ENCODE data around the gene SFT2D2.

Gene SFT2D2

DNA sequence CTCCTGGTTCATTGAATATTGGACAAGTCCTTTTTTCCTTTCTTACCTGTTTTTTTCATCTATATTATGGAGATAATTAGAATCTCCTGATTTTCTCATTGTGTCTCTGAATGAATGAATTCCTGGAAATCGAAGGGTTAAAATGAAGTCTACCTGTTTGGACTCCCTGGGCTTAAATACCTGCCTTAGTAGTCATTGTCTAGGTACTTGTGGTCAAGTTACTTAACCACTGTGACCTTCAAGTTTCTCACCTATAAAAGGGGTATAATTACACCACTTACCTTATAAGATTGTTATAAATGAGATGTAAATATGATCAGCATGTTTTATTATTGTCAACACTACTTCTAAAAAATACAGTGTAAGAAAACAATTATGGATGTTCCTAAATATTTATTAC lies 45.8 kb downstream of the SFT2D2 start:
- DNase-seq: no peak

DNA sequence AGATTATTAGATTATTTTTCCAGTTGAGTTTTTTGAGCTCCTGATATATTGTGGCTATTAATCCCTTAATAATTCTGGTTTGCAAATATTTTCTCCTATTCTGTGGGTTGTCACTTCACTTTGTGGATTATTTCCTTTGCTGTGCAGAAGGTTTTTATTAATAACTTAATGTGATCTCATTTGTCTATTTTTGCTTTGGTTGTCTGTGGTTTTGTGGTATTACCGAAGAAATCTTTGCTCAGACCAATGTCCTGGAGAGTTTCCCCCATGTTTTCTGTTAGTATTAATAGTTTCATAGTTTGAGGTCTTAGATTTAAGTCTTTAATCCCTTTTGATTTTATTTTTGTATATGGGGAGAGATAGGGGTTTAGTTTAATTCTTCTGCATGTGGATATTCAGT lies 47.8 kb downstream of the SFT2D2 start:
- no peak for DNase-seq

DNA sequence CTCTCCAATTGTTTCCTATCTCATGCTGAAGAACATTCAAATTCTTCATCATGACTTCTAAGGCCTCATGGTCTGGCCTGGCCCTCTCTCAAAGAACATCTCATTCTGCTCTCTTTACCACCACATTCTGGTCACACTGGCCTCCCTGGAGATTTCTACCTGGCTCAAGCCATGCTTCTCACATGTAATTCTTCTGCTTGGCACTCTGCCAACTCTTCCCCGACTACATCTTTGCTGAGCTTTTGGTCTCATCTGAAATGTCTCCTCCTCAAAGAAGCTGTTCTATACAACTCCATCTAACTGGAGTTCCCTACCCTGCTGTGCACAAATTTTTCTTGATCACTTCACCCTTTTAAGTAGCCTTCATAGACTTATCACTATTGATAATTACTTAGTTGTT lies 53.4 kb downstream of the SFT2D2 start:
- DNase-seq: no peak

DNA sequence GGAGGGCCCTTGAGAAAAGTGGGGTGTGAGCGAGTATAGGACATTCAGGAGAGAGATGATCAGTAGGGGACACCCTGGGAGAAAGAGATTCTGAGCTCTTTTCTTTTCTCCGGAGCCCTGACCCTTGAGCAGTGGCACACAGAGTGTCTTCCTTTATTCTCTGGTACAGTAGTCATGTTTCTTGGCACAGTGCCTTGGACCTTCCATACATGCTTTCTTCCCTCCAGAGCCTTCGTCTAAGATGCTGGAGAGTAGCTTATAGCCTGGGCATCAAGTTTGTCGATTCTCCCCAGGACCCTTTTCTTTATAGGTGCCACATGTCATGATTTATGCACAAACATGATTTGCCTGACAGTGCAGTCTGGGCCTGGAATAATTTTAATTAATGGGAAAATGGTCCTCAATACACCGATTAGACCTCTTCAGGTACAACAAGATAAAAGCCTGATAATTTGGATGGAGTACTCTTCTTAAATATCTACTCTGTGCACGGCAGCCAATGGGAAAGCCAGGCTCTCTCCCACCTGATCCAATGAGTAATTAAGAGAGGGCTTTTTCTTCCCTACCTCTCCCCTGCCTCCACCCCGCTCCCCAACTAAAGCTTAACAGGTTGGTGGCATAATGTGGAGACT lies 54.6 kb downstream of the SFT2D2 start, which contains the start of gene TBX19:
Gene TBX19 (plus strand): TSS at position 582 of the 632 bp plus-strand sequence. CDS start 214 bp downstream, outside the sequence.
- no peak for DNase-seq

DNA sequence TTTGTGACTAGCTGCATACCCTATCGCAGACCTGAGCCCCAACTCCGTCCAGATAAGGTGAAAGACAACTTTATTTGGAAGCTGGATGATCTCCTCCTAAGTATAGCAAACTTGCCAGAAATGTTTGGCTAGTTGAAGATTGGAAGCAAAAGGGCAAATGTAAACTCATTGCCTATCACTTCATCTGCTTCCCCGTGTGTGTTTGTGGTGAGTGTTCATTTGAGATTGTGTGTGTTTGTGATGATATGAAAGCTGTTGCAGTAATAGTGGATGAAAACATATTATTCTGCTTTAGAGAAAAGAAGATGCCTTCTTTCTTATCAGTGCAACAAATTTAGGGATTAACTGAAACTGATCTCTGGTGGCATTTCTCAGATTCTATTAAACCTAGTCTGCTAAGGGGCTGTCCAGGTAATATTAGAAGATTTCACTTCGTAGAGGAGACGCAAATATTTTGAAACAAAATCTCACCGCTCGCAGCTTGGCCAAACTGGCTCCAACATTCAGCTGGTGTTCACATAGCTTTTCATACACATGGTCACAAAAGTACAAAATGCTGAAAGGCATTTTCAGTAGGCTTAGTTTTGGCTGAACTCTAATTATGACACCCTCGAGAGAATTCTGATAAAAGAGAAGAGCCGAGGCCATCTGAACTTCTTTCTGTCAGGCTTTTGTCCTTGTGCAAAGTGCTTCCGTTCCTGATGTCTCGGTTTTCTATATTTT lies 56.0 kb downstream of the SFT2D2 start:
- DNase-seq: no peak

DNA sequence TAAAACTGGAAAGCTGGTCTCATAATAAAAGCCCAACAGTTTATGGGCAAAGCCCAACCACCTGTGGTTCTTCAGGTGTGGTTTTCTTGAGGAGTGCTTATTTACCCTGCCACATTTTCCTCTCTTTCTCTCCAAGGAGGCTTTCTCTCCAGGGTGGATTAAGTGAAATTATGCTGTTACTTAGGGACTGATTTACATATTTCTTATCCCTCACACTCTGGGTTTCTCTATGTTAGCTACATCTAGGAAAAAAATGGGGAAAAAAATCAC lies 59.7 kb downstream of the SFT2D2 start:
- DNase-seq: no peak

DNA sequence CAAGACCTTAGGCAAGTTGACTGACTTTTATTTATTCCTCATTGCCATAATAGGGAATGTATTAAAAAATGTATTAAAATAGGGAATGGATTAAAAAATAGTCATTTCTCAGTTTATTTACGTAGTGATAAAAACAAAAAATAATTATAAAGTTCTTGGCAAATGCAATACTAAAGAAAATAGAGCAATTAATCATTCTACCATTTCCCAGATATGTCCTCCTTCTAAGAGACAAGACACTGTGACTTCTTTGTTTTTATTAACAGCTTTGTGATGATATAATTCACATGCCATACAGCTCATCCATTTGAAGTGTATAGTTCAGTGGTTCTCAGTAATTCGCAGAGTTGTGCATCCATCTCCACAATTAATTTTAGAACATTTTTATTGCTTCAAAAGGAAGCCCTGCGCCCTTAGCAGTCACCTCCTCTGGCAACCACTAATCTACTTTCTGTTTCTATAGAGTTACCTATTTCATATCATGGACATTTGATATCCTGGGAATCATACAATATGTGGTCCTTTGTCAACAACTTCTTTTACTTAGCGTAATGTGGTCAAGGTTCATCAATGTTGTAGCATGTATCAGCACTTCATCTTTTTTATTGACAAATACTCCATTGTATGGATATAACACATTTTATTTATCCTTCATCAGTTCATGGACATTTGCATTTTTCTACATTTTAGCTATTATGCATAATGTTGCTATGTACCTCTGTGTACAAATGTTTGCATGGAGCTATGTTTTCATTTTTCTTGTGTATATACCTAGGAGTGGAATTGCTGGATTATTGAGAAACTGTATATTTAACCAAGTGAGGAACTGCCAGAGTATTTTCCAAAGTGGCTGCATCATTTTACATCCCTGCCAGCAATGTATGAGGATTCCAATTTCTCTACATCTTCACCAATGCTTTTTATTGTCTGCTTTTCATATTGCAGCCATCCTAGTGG lies 60.4 kb downstream of the SFT2D2 start:
- DNase-seq: no peak

DNA sequence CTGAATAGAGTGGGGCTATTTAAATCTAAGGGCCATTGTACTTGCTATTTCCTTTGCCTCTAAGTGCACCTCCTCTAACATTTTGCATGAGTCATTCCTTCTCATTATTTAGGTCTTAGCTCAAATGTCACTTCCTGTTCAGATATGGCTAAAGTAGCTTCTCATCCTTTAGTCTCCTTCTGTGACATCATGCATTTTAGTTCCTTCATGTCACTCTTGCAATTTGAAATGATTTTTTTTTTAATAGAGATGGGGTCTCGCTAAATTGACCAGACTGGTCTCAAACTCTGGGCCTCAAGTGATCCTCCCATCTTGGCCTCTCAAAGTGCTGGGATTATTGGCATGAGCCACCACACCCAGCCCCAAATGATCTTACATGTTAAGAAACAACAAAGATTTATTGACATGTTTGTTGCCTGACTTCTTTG lies 61.4 kb downstream of the SFT2D2 start:
- DNase-seq: no peak

DNA sequence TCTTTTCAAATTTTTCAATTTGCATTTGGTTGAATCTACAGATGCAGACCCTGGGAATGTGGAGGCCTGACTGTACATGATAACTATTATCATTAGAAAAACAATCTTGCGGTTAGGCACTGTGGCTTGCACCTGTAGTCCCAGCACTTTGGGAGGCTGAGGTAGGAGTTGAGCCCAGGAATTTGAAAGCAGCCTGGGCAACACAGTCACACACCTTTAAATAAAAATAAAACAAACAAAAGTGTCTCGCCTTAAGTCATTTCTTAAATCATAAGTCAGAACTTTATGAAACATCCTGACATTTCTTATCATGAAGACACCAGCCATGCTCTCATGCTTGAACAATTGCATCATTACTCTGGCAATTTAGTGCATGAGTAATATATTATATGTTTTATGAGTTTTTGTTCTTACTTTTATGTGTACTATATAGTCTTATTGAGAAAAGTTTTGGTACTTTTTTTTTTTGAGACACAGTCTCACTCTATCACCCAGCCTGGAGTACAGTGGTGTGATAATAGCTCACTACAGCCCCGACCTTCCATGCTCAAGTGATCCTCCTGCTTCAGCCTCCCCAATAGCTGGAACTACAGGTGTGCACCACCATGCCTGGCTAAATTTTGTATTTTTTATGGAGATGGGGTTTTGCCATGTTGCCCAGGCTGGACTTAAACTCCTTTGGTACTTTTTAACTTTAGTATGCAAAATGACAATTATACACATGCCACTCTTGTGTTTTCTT lies 62.7 kb downstream of the SFT2D2 start:
- no peak for DNase-seq

DNA sequence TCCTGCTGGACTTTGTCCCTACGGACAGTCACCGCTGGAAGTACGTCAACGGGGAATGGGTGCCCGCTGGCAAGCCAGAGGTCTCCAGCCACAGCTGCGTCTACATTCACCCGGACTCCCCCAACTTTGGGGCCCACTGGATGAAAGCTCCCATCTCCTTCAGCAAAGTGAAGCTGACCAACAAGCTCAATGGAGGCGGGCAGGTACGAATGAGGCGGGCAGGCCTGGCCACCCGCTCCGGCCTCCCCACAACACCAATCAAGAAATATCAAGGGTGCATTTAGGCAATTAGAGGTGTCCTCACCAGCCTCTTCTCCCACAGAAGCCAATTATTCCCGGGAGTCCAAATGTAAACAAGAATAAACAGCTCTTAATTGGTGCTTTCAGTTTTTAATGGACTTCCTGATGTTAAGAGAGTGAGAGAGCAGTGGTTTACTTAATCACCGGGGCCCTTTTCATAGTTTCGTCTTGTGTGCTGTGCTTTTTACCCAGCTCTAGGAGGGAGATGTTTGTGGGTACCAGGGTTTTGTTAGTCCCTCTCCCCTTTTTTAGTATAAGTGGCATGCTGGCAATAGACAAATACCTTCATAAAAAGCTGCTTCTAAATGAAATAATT lies 65.5 kb downstream of the SFT2D2 start:
- no peak for DNase-seq

DNA sequence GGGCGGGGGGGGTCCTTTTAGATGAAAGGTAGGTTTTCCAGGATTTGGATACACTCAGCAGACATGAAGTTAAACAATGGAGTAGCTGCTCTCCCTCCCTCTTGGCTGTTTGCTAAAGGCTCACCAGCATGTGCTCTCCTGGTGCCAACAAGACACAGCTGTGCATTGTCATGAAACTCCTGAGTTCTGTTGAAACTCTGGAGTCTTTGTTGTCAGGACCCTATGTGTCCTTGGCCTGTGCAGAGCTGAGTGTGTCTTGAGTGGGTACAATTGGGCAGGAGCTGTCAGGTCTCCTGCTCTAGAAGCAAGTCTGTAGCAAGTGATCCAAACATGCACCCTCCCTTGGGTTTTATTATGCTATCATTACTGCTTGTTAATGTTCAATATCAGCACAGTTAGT lies 67.6 kb downstream of the SFT2D2 start:
- DNase-seq: no peak

DNA sequence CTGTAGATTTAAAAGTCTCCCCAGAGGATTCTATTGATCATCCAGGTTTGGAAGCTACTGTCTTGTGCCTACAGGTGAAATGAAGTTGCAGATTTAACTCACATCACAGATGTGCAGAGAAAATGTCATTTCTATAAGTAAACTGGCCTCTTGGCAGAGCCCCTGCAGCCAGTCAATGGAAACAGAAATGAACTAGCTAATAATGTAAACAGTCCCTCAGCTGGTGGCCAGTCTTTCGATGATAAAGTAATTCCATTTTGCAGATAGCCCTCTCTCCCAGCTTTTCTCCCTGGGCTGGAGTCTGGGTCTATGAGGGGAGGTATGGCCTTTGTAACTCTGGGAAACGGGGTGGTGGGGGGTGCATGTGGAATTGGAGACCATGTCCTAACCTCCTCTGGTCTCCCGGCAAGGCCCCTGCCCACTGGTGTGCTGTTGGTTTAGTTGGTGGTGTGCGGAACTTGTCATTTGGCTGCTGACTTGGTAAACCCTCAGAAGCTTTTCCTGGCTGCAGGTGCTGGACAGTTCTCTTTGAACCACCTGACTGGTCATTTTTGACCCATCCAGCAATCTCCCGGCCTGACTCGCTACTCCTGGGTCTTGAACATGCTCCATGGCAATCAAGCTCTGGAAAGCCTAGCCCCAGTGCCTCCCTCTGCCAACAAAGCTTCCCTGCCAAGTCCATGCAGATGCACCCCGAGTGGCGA lies 69.8 kb downstream of the SFT2D2 start:
- no peak for DNase-seq

DNA sequence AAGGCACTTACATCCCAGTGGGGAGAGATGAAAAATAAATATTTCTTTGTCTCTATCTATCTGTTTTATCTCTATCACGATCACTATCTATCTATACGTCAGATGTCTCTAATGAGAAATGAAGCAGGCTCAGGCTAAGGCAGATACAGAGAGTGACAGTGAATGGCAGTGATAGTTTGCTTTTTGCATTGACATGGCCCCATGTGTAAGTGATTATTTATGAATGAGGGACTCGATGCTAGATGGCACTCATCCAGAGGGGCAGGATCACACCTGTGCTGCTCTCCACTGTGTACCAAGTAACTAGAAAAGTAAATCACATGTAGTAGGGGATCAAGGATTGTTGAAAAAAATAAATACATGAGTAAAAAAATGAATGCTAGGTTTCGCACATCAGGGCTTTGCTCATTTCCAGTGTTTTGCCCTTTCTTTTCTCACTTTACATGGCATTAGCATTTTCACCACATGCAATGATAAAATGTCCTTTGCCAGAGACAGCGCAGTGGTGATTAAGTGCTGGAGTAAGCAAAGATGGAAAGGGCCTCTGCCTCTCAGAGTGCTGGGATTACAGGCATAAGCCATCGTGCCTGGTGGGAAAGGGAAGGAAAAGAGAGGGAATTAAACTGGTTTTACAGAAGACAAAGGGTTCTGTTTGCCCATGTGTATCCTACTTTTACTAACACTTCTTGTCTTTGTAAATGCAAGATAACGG lies 71.4 kb downstream of the SFT2D2 start:
- DNase-seq: no peak

DNA sequence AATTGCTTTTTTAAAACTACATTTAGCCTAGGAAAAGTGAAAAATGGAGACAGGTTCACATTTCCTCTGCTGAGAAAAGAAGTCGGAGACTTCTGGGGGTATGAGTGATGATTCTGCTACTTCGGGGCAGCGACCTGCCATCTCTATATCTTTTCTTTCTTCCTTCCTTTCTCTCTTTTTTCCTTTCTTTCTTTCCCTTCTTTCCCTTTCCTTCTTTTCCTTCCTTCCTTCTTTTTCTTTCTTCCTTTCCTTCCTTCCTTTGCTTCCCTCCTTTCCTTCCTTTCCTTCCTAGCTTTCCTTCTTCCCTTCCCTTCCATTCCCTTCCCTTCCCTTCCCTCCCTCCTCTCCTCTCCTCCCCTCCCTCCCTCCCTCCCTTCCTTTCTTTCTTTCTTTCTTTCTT lies 72.6 kb downstream of the SFT2D2 start:
- no peak for DNase-seq

DNA sequence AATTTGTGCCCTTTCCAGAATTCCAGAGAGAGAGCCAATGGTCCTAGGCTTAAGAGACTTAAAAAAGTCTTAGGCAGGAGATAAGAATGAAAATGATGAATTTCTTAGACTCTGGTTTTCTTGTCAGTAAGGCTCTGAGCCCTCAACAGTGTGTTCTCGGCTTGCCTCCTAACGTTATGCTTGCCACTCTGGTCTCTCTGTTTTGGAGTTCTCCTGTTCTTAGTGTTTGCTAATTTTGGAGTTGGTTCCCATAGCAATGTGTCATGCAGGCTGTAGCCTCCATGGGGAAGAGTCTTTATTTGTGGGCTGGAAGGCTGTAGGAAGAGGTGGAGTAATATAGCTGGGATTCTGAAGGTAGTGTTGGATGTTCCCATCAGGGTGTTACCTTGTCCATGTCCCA lies 74.8 kb downstream of the SFT2D2 start:
- DNase-seq: no peak

DNA sequence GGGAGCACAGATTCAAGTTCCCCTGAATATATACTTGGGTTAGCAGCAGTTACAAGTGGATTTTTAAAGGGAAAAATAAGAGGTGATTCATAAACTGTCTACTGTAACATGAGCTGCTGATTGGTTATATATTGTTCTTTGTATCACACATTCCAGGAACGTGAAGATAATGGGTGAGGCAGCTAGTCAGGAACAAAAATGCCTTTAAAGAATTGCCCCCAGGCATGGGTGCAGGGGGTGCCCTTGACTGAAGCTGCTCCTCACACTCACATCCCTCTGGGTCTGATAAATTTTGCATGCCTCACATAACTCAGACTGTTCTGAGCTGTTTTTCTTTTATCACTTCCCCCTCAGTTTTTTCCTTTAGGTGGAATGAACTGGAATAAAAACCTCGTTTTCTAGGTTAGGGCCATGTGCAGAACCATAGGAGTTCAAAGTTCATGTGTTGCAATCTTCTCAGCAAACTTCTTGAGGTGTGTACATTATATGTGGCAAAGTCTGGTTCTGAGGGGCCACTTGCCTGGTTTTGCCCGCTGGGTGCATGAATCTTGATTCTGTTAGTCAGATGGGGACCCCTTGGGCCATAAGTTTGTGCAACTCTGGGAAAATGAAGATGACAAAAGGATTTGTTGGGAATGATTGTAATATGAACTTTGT lies 76.0 kb downstream of the SFT2D2 start:
- DNase-seq: no peak

Data from activated CD4-positive, CD25-positive, alpha-beta regulatory T cell (primary cell).